NCI-H2196 (cell line): ENCODE measurements around the gene ARFGEF2.
A peak's percentile ranks its signal among the peaks of the same experiment; 100 is the strongest.

Experiments used
- DNase-seq: peaks from one replicate; lab custom pipeline; 2025; ENCODE audit not compliant: unreplicated experiment; lab: John Stamatoyannopoulos, UW

The ARFGEF2 gene

GRCh38 chr20:48898896-48899530, 22.5 kb upstream of the ARFGEF2 start:
- no peak for DNase-seq

GRCh38 chr20:48899881-48900280, 21.6 kb upstream of the ARFGEF2 start:
- no peak for DNase-seq

- no peak for DNase-seq
These were observed 20.2 kb upstream of the ARFGEF2 start for GRCh38 chr20:48901326-48901725.

- DNase-seq = no peak
These were observed 17.8 kb upstream of the ARFGEF2 start for GRCh38 chr20:48903705-48904104.

GRCh38 chr20:48904566-48905296, 16.8 kb upstream of the ARFGEF2 start:
- peak; percentile 64 for DNase-seq

- DNase-seq = no peak
These were observed 16.2 kb upstream of the ARFGEF2 start for GRCh38 chr20:48905297-48905647.

GRCh38 chr20:48906221-48906877, 15.2 kb upstream of the ARFGEF2 start:
- DNase-seq = no peak

- DNase-seq = no peak
These were observed 12.7 kb upstream of the ARFGEF2 start for GRCh38 chr20:48908656-48909319.

GRCh38 chr20:48909910-48910309, 11.6 kb upstream of the ARFGEF2 start:
- DNase-seq = no peak

GRCh38 chr20:48910347-48910781, 11.1 kb upstream of the ARFGEF2 start:
- no peak for DNase-seq

- no peak for DNase-seq
These were observed 9.4 kb upstream of the ARFGEF2 start for GRCh38 chr20:48912065-48912464.

- no peak for DNase-seq
These were observed 4.8 kb upstream of the ARFGEF2 start for GRCh38 chr20:48916699-48917098.

- DNase-seq = no peak
These were observed 2.1 kb upstream of the ARFGEF2 start for GRCh38 chr20:48919336-48919881.

GRCh38 chr20:48919882-48920526, 1.5 kb upstream of the ARFGEF2 start:
- no peak for DNase-seq

GRCh38 chr20:48920527-48921167, 864 bp upstream of the ARFGEF2 start:
- DNase-seq = no peak

GRCh38 chr20:48921883-48922820, 641 bp downstream of the ARFGEF2 start:
- DNase-seq = no peak

- no peak for DNase-seq
These were observed 1.7 kb downstream of the ARFGEF2 start for GRCh38 chr20:48923149-48923718.

GRCh38 chr20:48924756-48925109, 3.2 kb downstream of the ARFGEF2 start:
- DNase-seq = no peak

- no peak for DNase-seq
These were observed 4.8 kb downstream of the ARFGEF2 start for GRCh38 chr20:48926267-48926666.
